Astrocyte of the spinal cord (primary cell): ENCODE data around the gene ZNF575.
"Not testable (repeated sequence)": the region's sequence is repeated elsewhere in the genome, so short reads cannot be mapped to it uniquely, and the experiment has no call there.

Experiments used
- DNase-seq: peaks from one replicate; pipeline ENCODE4 v3.0.0; 2011; ENCODE audit warnings: low read depth, low spot score
- H3K4me3 ChIP-seq: 2 replicates; pipeline ENCODE4 v1.5.1; 2011; ENCODE audit warnings: low read depth, mild to moderate bottlenecking, low read length, moderate library complexity
- CTCF ChIP-seq: IDR thresholded peaks from 2 replicates; pipeline ENCODE4 v1.5.1; 2012; ENCODE audit warnings: low read depth, mild to moderate bottlenecking, low read length, inconsistent platforms
- in situ Hi-C: cut with HindIII; loops from 2 replicates; pipeline ENCODE4 v1.10.0; 2017; ENCODE audit warnings: low sequenced_read_pairs

ZNF575 gene

GRCh38 chr19:43506629-43507028, 26.4 kb upstream of the ZNF575 start:
- no peak for TF ChIP-seq CTCF
- no peak overlapping the region for H3K4me3 ChIP-seq
- in situ Hi-C loops, result no loop called here
- no peak for DNase-seq

- no peak for TF ChIP-seq CTCF
- H3K4me3 ChIP-seq, result no peak overlapping the region
- DNase-seq, result no peak
- in situ Hi-C loops, result no loop called here
These were observed 25.1 kb upstream of the ZNF575 start for GRCh38 chr19:43507880-43508279.

- H3K4me3 ChIP-seq, result no peak overlapping the region
- no peak for DNase-seq
- in situ Hi-C loops, result no loop called here
- no peak for TF ChIP-seq CTCF
These were observed 22.3 kb upstream of the ZNF575 start for GRCh38 chr19:43510713-43511112.

GRCh38 chr19:43511324-43511723, 21.7 kb upstream of the ZNF575 start:
- TF ChIP-seq CTCF, result no peak
- in situ Hi-C loops, result no loop called here
- DNase-seq, result no peak
- no peak overlapping the region for H3K4me3 ChIP-seq

GRCh38 chr19:43512399-43512798, 20.6 kb upstream of the ZNF575 start:
- H3K4me3 ChIP-seq, in situ Hi-C loops, DNase-seq: not testable (repeated sequence)

GRCh38 chr19:43518051-43518450, 14.9 kb upstream of the ZNF575 start:
- DNase-seq, result no peak
- in situ Hi-C loops, result no loop called here
- no peak for TF ChIP-seq CTCF
- no peak overlapping the region for H3K4me3 ChIP-seq

GRCh38 chr19:43519436-43520088, 13.4 kb upstream of the ZNF575 start:
- no peak overlapping the region for H3K4me3 ChIP-seq
- in situ Hi-C loops, result no loop called here
- DNase-seq, result peak; percentile 92
- peak; percentile 85 for TF ChIP-seq CTCF
